ENCODE data around the gene GLTP.

GRCh38 chr12:109815757-109816617 is 64.4 kb downstream of the GLTP start:
- no peak for TF ChIP-seq CTCF (IDR thresholded peaks at IDR 0.05)
- TF ChIP-seq POLR2A (IDR thresholded peaks at IDR 0.05) = no peak
